ENCODE measurements around the gene BLMH.

BLMH gene

GRCh38 chr17:30309591-30309990 lies 17.8 kb upstream of the BLMH start:
- no peak for DNase-seq (ENCODE audit: low spot score)
- TF ChIP-seq, protein P1, sequence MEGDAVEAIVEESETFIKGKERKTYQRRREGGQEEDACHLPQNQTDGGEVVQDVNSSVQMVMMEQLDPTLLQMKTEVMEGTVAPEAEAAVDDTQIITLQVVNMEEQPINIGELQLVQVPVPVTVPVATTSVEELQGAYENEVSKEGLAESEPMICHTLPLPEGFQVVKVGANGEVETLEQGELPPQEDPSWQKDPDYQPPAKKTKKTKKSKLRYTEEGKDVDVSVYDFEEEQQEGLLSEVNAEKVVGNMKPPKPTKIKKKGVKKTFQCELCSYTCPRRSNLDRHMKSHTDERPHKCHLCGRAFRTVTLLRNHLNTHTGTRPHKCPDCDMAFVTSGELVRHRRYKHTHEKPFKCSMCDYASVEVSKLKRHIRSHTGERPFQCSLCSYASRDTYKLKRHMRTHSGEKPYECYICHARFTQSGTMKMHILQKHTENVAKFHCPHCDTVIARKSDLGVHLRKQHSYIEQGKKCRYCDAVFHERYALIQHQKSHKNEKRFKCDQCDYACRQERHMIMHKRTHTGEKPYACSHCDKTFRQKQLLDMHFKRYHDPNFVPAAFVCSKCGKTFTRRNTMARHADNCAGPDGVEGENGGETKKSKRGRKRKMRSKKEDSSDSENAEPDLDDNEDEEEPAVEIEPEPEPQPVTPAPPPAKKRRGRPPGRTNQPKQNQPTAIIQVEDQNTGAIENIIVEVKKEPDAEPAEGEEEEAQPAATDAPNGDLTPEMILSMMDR (IDR thresholded peaks at IDR 0.05; ENCODE audit: borderline replicate concordance, control extremely low read depth, extremely low read depth, insufficient read depth, missing control alignments): no peak
- in situ Hi-C loops (cut with MboI; ENCODE audit: low sequenced_read_pairs, unreplicated experiment): no loop called here

DNA sequence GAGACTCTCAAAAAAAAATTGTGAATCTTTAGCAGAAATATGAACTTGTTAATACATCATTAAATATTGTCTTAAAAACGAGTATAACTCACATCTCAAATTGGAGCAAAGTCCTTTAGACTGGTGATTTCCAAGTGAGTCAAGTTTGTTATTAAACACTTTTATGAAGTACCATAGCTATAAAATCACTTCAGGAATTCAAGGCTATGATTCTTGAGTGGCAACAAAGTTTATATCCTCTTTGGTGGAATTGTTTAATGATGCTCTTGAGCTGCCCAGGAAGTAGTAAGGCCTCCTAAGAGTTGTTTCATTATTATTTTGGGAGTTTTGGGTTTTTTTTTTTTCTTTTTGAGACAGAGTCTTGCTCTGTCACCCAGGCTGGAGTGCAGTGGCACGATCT lies 16.7 kb upstream of the BLMH start:
- in situ Hi-C loops (cut with MboI; ENCODE audit: low sequenced_read_pairs, unreplicated experiment): no loop called here

DNA sequence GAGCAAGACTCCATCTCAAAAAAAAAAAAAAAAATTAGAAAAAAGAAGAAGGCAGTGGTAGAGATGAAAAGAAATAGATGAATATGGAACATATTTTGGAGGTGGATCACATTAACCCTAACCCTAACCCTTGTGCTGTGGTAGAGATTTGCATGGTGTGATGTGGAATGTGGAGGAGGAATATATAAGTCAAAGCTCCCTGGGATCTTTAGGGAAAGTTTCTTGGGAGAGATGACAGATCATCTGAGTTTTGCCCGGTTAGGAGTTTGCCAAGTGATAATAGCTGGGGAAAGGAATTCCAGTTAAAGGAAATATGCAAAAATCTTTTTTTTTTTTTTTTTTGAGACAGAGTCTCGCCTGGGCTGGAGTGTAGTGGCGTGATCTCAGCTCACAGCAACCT lies 13.0 kb upstream of the BLMH start:
- no peak for DNase-seq (ENCODE audit: low spot score)
- in situ Hi-C loops (cut with MboI; ENCODE audit: low sequenced_read_pairs, unreplicated experiment): no loop called here
- TF ChIP-seq, protein P1 (IDR thresholded peaks at IDR 0.05; ENCODE audit: borderline replicate concordance, control extremely low read depth, extremely low read depth, insufficient read depth, missing control alignments): no peak

More for the DNA sequence above, 16.7 kb upstream of the BLMH start:
- DNase-seq (ENCODE audit: low spot score): no peak
- TF ChIP-seq, protein P1 (IDR thresholded peaks at IDR 0.05; ENCODE audit: borderline replicate concordance, control extremely low read depth, extremely low read depth, insufficient read depth, missing control alignments): no peak

DNA sequence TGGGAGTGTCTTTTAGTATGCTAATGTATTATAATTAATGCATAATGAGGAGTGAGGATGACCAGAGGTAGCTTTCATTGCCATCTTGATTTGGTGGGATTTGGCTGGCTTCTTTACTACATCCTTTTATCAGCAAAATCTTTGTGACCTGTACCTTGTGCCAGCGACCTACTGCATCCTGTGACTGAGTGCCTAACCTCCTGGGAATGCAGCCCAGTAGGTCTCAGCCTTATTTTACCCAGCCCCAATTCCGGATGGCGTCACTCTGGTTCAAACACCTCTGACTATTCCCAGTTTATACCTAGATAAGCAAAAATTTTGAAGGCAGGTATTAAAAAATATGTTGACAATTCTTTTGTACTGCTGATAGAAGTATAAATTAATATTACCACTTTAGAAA lies 10.5 kb upstream of the BLMH start:
- in situ Hi-C loops (cut with MboI; ENCODE audit: low sequenced_read_pairs, unreplicated experiment): no loop called here
- no peak for DNase-seq (ENCODE audit: low spot score)
- TF ChIP-seq, protein P1 (IDR thresholded peaks at IDR 0.05; ENCODE audit: borderline replicate concordance, control extremely low read depth, extremely low read depth, insufficient read depth, missing control alignments): no peak

DNA sequence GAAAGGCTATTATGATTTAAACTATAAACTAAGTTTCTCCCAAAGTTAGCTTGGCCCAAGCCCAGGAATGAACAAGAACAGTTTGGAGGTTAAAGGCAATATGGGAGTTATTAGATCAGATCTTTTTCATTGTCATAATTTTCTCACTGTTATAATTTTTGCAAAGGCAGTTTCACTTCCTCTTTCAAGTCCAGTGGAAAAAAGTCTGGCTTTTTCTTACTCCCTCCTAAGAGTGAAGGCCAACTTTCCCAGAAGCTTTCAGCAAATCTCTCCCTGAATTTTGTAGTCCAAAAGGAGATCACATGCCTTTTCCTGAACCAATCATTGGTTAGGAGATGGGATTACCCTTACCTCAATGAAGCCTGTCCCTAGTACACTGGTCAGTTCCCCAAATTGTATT lies 9.1 kb upstream of the BLMH start:
- DNase-seq (ENCODE audit: low spot score): no peak
- TF ChIP-seq, protein P1 (IDR thresholded peaks at IDR 0.05; ENCODE audit: borderline replicate concordance, control extremely low read depth, extremely low read depth, insufficient read depth, missing control alignments): no peak
- in situ Hi-C loops (cut with MboI; ENCODE audit: low sequenced_read_pairs, unreplicated experiment): no loop called here

DNA sequence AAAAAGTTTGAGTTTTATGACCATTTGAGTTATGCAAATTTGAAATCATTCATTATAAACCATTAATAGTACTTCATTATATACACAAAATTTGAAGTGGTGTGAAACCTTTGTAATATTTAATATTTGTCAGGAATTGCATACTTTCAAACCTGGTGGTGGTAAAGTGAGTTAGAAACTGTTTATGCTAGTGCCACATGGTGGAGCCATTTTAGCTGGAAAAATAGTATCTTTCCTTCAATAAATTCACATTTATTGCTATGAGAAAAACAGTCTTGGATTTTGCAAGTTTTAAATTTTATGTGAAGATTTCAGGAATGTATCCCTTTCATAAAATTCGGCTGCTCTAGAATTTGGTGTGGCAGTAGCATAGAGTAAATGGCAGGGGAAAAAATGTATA lies 7.3 kb upstream of the BLMH start:
- in situ Hi-C loops (cut with MboI; ENCODE audit: low sequenced_read_pairs, unreplicated experiment): no loop called here
- TF ChIP-seq, protein P1 (IDR thresholded peaks at IDR 0.05; ENCODE audit: borderline replicate concordance, control extremely low read depth, extremely low read depth, insufficient read depth, missing control alignments): no peak
- no peak for DNase-seq (ENCODE audit: low spot score)

DNA sequence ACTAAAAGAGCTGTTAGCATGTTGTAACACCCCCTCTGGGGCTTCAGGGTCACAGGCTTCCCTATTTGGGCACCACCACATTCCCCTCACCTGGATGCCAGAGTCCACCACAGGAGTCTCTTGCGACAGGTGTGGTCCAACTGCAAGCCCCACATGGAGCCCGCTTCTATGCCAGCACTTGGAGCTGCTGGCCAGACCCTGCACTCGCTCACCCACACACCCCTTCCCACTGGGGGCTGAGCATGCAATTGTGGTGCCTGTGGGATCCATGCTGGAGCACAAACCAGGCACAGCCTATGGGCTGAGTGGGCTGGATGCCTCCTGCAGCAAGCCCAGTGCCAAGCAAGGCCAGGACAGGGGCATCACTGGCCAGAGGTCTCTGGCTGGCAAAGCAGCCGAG lies 6.0 kb upstream of the BLMH start:
- in situ Hi-C loops (cut with MboI; ENCODE audit: low sequenced_read_pairs, unreplicated experiment): no loop called here
- TF ChIP-seq, protein P1 (IDR thresholded peaks at IDR 0.05; ENCODE audit: borderline replicate concordance, control extremely low read depth, extremely low read depth, insufficient read depth, missing control alignments): no peak
- DNase-seq (ENCODE audit: low spot score): no peak
